Measurements from ENCODE around the gene CENPP. TPM values are rescaled to one million over a fixed set of nuclear protein-coding genes. Genes with fewer than 3 reads are reported as not detected.

Gene CENPP
- total RNA-seq, 1 donor: 5.4 TPM

GRCh38 chr9:92289708-92290390, 35.9 kb upstream of the CENPP start:
- no peak overlapping the region for H3K4me2 ChIP-seq (ENCODE audit: insufficient read depth, low read length)
- no peak overlapping the region for H2AFZ ChIP-seq (ENCODE audit: low read length)
- H4K20me1 ChIP-seq (ENCODE audit: insufficient read depth, low read length): peaks cover 14% of the 10 kb centered on the region
- peaks cover 23% of the 10 kb centered on the region for H3K4me1 ChIP-seq (ENCODE audit: insufficient read depth, low read length)
- peak overlapping the region; percentile 12 for H3K27ac ChIP-seq (ENCODE audit: low read depth, low read length)
- H3K27me3 ChIP-seq (ENCODE audit: insufficient read depth, low read length): no peaks in the 10 kb centered on the region
- H3K9me3 ChIP-seq (ENCODE audit: low read depth, low read length): no peaks in the 10 kb centered on the region
- H3K4me3 ChIP-seq (ENCODE audit: insufficient read depth, low read length): no peak overlapping the region
- no peak for DNase-seq (ENCODE audit: insufficient read length, low spot score, missing footprints)
- TF ChIP-seq CTCF (IDR thresholded peaks at IDR 0.05; ENCODE audit: extremely low read depth, low read depth, low read length): no peak
- H3K36me3 ChIP-seq (ENCODE audit: insufficient read depth, low read length): peaks cover 48% of the 10 kb centered on the region
- peaks cover 84% of the 10 kb centered on the region for H3K79me2 ChIP-seq (ENCODE audit: insufficient read depth, low read length)

GRCh38 chr9:92290785-92291429, 34.8 kb upstream of the CENPP start:
- H3K9me3 ChIP-seq (ENCODE audit: low read depth, low read length): no peaks in the 10 kb centered on the region
- no peak overlapping the region for H3K4me3 ChIP-seq (ENCODE audit: insufficient read depth, low read length)
- peaks cover 80% of the 10 kb centered on the region for H3K79me2 ChIP-seq (ENCODE audit: insufficient read depth, low read length)
- H3K27ac ChIP-seq (ENCODE audit: low read depth, low read length): no peak overlapping the region
- no peaks in the 10 kb centered on the region for H3K27me3 ChIP-seq (ENCODE audit: insufficient read depth, low read length)
- TF ChIP-seq CTCF (IDR thresholded peaks at IDR 0.05; ENCODE audit: extremely low read depth, low read depth, low read length): no peak
- peak overlapping the region; percentile 86 for H3K4me2 ChIP-seq (ENCODE audit: insufficient read depth, low read length)
- peaks cover 40% of the 10 kb centered on the region for H3K36me3 ChIP-seq (ENCODE audit: insufficient read depth, low read length)
- DNase-seq (ENCODE audit: insufficient read length, low spot score, missing footprints): no peak
- peaks cover 14% of the 10 kb centered on the region for H4K20me1 ChIP-seq (ENCODE audit: insufficient read depth, low read length)
- no peak overlapping the region for H2AFZ ChIP-seq (ENCODE audit: low read length)
- H3K4me1 ChIP-seq (ENCODE audit: insufficient read depth, low read length): peaks cover 23% of the 10 kb centered on the region

- peak overlapping the region; percentile 93 for H3K27ac ChIP-seq (ENCODE audit: low read depth, low read length)
- H3K4me1 ChIP-seq (ENCODE audit: insufficient read depth, low read length): peaks cover 23% of the 10 kb centered on the region
- H3K27me3 ChIP-seq (ENCODE audit: insufficient read depth, low read length): no peaks in the 10 kb centered on the region
- H2AFZ ChIP-seq (ENCODE audit: low read length): no peak overlapping the region
- H3K4me2 ChIP-seq (ENCODE audit: insufficient read depth, low read length): peak overlapping the region; percentile 86
- DNase-seq (ENCODE audit: insufficient read length, low spot score, missing footprints): no peak
- H3K4me3 ChIP-seq (ENCODE audit: insufficient read depth, low read length): peak overlapping the region; percentile 22
- peaks cover 74% of the 10 kb centered on the region for H3K79me2 ChIP-seq (ENCODE audit: insufficient read depth, low read length)
- TF ChIP-seq CTCF (IDR thresholded peaks at IDR 0.05; ENCODE audit: extremely low read depth, low read depth, low read length): no peak
- peaks cover 37% of the 10 kb centered on the region for H3K36me3 ChIP-seq (ENCODE audit: insufficient read depth, low read length)
- peaks cover 14% of the 10 kb centered on the region for H4K20me1 ChIP-seq (ENCODE audit: insufficient read depth, low read length)
- no peaks in the 10 kb centered on the region for H3K9me3 ChIP-seq (ENCODE audit: low read depth, low read length)
Measured at GRCh38 chr9:92291577-92291976, 34.2 kb upstream of the CENPP start.

GRCh38 chr9:92292338-92293074, 33.2 kb upstream of the CENPP start:
- Histone ChIP-seq H3K36me3 (ENCODE audit: insufficient read depth, low read length) (peaks cover 37% of the 10 kb centered on the region), H3K79me2 (ENCODE audit: insufficient read depth, low read length) (peaks cover 66% of the 10 kb centered on the region), H3K4me2 (ENCODE audit: insufficient read depth, low read length) (peak overlapping the region; percentile 86), H3K4me3 (ENCODE audit: insufficient read depth, low read length) (peak overlapping the region; percentile 81), H3K27ac (ENCODE audit: low read depth, low read length) (peak overlapping the region; percentile 93), H2AFZ (ENCODE audit: low read length) (no peak overlapping the region), H3K27me3 (ENCODE audit: insufficient read depth, low read length) (no peaks in the 10 kb centered on the region), H4K20me1 (ENCODE audit: insufficient read depth, low read length) (peaks cover 14% of the 10 kb centered on the region), H3K9me3 (ENCODE audit: low read depth, low read length) (no peaks in the 10 kb centered on the region), H3K4me1 (ENCODE audit: insufficient read depth, low read length) (peaks cover 23% of the 10 kb centered on the region)
- DNase-seq (ENCODE audit: insufficient read length, low spot score, missing footprints): no peak
- no peak for TF ChIP-seq CTCF (IDR thresholded peaks at IDR 0.05; ENCODE audit: extremely low read depth, low read depth, low read length)

Data from osteoblast (primary cell).